Sigmoid colon (tissue), 4 donors: Measurements from ENCODE around the gene ACYP2.

Experiments used
- CTCF ChIP-seq, 4 experiments: fragments of 450-650 bp in 3 of 4; fragments of 200-600 bp in 1 of 4; IDR thresholded peaks; one replicate each; pipeline ENCODE4 v1.5.1; 2016 to 2019; ENCODE audit warnings: antibody characterized with exemption in 4 of 4, mild to moderate bottlenecking in 3 of 4, moderate library complexity in 2 of 4
- EP300 ChIP-seq, 4 donors: sonication (generic); formaldehyde crosslinking; IDR thresholded peaks; one replicate each; pipeline ENCODE4 v1.6.1; 2017; ENCODE audit warnings: antibody characterized with exemption in 4 of 4
- POLR2A ChIP-seq, 2 donors: fragments of 450-650 bp; IDR thresholded peaks; one replicate each; pipeline ENCODE4 v1.6.1; 2016; ENCODE audit warnings: antibody characterized with exemption in 2 of 2, mild to moderate bottlenecking in 2 of 2, moderate library complexity in 2 of 2

- TF ChIP-seq EP300 (IDR thresholded peaks at IDR 0.05) (no peak), CTCF (IDR thresholded peaks at IDR 0.05) (no peak), POLR2A (IDR thresholded peaks at IDR 0.05) (no peak)
These were observed 8.0 kb upstream of the ACYP2 start for GRCh38 chr2:54107455-54107764.
